Pancreas (tissue), 10 donors: ENCODE results near the gene P4HA1. TPM values are rescaled to one million over a fixed set of nuclear protein-coding genes. Genes with fewer than 3 reads are reported as not detected.

Experiments
- ATAC-seq, 4 donors: fragments of 200-7000 bp; cut with Tn5 transposase; one replicate each; pipeline versions ENCODE4 v1.8.0 to v1.9.1; 2020; ENCODE audit warnings: mild to moderate bottlenecking in 4 of 4, moderate library complexity in 4 of 4
- DNase-seq, 6 donors: peaks; one replicate each; pipeline ENCODE4 v3.0.0-alpha.2; 2020
- FAIRE-seq: peaks from 2 replicates; lab custom pipeline; 2012; peaks lifted over from hg19 to GRCh38; lab: Jason Lieb, UNC
- H3K27ac ChIP-seq, 4 donors: fragments of 200-600 bp; sonication (generic); 1 replicate in 3 of 4; 2 replicates in 1 of 4; pipeline versions ENCODE4 v1.5.0 to v1.8.0; 2020
- H3K27me3 ChIP-seq, 4 donors: fragments of 200-600 bp; one replicate each; pipeline ENCODE4 v1.8.0; 2021
- H3K36me3 ChIP-seq, 3 donors: fragments of 200-600 bp; sonication (generic) in 1 of 3; one replicate each; pipeline versions ENCODE4 v1.5.0 to v1.8.0; 2020 to 2021
- H3K4me1 ChIP-seq, 3 donors: fragments of 200-600 bp; one replicate each; pipeline ENCODE4 v1.8.0; 2021
- H3K4me3 ChIP-seq, 4 donors: fragments of 200-600 bp; sonication (generic) in 2 of 4; one replicate each; pipeline versions ENCODE4 v1.5.0 to v1.8.0; 2020 to 2021
- H3K9me3 ChIP-seq, 4 donors: fragments of 200-600 bp; one replicate each; pipeline ENCODE4 v1.8.0; 2021
- WGBS, 2 donors: extraction: QIAGEN DNeasy Blood & Tissue Kit; methylation state at CpG; one replicate each; pipeline ENCODE4 v1.1.7; 2013; 5-methylcytosine and 5-hydroxymethylcytosine counted together
- intact Hi-C, 3 donors: fragments of 100-400 bp; cut with DNase I; formaldehyde crosslinking; loops; one replicate each; pipeline versions ENCODE4 v1.11.1 to v1.14.2; 2022
- polyA plus RNA-seq, 2 donors: library from polyadenylated mRNA; stranded (reverse); fragments of 200-250 nt; gene quantifications; one replicate each; pipeline ENCODE4 v1.2.3, GENCODE V29; 2013
- total RNA-seq, 6 donors: library from RNA; stranded (reverse); fragmentation: NEBNext Ultra II Directional in 4 of 6; extraction: Animal tissue kit (Norgen Biotek cat#: 25700) in 4 of 6; gene quantifications; one replicate each; pipeline versions ENCODE4 v1.2.1 to v1.2.4, GENCODE V29; 2021 to 2023
- TF ChIP-seq, protein P1 (sequence below), 4 donors: fragments of 200-600 bp; sonication (generic) in 3 of 4; IDR thresholded peaks; one replicate each; pipeline versions ENCODE4 v1.5.0 to v1.8.0; 2021; ENCODE audit warnings: antibody characterized with exemption in 4 of 4
- donor health status: healthy with polysubstance abuse.
- donor health status: DM: no; HTN: no; CAD: no; lungs with moderate emphysema.
- donor health status: DM: no; HTN: no; CAD: no.
- donor health status: control.
- donor health status: control.
- donor health status: Bipolar disorder and iron deficiency.
- donor health status: DM: yes; HTN: yes; CAD: no.
- donor health status: DM: no; HTN: no; CAD: no.
- donor health status: DM: no; HTN: no; CAD: no.
- donor health status: DM: yes; HTN: yes; CAD: no.

Gene P4HA1
- total and polyA plus RNA-seq, 8 donors = 3.8 to 26.1 (median 9.3) TPM

GRCh38 chr10:73106301-73106700, 9.6 kb upstream of the P4HA1 start:
- intact Hi-C loops = no loop called here
- no peaks in the 10 kb centered on the region for H3K36me3 ChIP-seq
- TF ChIP-seq, protein P1, sequence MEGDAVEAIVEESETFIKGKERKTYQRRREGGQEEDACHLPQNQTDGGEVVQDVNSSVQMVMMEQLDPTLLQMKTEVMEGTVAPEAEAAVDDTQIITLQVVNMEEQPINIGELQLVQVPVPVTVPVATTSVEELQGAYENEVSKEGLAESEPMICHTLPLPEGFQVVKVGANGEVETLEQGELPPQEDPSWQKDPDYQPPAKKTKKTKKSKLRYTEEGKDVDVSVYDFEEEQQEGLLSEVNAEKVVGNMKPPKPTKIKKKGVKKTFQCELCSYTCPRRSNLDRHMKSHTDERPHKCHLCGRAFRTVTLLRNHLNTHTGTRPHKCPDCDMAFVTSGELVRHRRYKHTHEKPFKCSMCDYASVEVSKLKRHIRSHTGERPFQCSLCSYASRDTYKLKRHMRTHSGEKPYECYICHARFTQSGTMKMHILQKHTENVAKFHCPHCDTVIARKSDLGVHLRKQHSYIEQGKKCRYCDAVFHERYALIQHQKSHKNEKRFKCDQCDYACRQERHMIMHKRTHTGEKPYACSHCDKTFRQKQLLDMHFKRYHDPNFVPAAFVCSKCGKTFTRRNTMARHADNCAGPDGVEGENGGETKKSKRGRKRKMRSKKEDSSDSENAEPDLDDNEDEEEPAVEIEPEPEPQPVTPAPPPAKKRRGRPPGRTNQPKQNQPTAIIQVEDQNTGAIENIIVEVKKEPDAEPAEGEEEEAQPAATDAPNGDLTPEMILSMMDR (IDR thresholded peaks at IDR 0.05) = no peak
- H3K4me3 ChIP-seq = no peak overlapping the region
- no peaks in the 10 kb centered on the region for H3K27me3 ChIP-seq
- FAIRE-seq (no peak), ATAC-seq (no peak), DNase-seq (no peak)
- 94 to 97% methylated on average over 3 of the region's 3 CpGs for WGBS, 2 donors
- no peaks in the 10 kb centered on the region for H3K4me1 ChIP-seq
- no peak overlapping the region for H3K27ac ChIP-seq
- H3K9me3 ChIP-seq = no peaks in the 10 kb centered on the region

GRCh38 chr10:73099141-73099540, 2.5 kb upstream of the P4HA1 start:
- WGBS, 2 donors = 80 to 100% methylated on average over 1 of the region's 1 CpG
- Histone ChIP-seq H3K4me3 (no peak overlapping the region), H3K4me1 (peaks cover 0 to 7% (median 5%) of the 10 kb centered on the region in 3 donors), H3K9me3 (no peaks in the 10 kb centered on the region), H3K27me3 (no peaks in the 10 kb centered on the region), H3K27ac (no peak overlapping the region), H3K36me3 (no peaks in the 10 kb centered on the region)
- no peak for DNase-seq
- no peak for ATAC-seq
- intact Hi-C loops = no loop called here
- TF ChIP-seq, protein P1 (IDR thresholded peaks at IDR 0.05) = no peak
- FAIRE-seq = no peak

DNA sequence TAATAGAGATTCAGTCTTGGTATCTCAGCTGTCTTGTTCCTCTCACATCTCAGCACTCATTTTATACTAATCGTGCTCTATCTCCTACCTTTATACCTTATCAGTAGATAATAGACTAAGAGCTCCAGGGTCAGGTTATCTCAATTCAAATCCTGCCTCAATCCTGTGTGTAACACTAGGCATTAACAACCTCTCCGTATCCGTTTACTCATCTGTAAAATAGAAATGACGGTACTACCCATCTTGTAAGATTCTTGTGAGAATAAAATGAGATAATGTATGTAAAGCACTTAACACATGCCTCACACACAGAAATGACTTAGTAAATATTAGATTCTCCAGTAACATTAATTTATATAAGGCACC, 622 bp upstream of the P4HA1 start:
- no peak for FAIRE-seq
- peaks cover 0 to 11% (median 5%) of the 10 kb centered on the region in 3 donors for H3K4me1 ChIP-seq
- peak overlapping the region in 3 of 4 donors; percentile 62 to 80 (median 73) for H3K4me3 ChIP-seq
- TF ChIP-seq, protein P1 (IDR thresholded peaks at IDR 0.05) = no peak
- H3K27me3 ChIP-seq = no peaks in the 10 kb centered on the region
- no peak for ATAC-seq
- 21 to 28% methylated on average over 4 of the region's 4 CpGs for WGBS, 2 donors
- DNase-seq = no peak
- H3K27ac ChIP-seq = peak overlapping the region; percentile 66 to 99 (median 88)
- no peaks in the 10 kb centered on the region for H3K9me3 ChIP-seq
- H3K36me3 ChIP-seq = no peaks in the 10 kb centered on the region
- intact Hi-C loops = no loop called here

DNA sequence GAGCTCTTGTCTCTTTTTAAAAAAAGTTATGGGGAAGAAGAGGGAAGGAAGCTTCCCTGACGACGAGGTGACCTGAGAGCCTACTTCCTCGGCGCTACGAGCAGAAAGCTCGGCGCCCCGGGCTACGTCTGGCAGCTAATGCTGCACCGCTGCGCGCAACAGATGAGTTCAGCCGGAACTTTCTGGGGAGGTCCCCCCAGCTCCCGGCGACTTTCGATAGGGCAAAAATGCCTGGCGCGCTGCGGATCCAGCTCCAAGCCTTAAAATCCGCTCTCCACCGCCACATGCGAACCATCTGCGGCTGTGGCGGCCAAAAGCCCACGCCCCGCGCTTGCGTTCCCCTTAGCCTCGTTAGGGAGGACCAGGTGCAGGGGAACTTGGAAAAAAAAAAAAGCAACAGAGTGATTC, 621 bp downstream of the P4HA1 start:
- peak overlapping the region; percentile 42 to 80 (median 68) for H3K4me3 ChIP-seq
- H3K27ac ChIP-seq = peak overlapping the region; percentile 66 to 99 (median 88)
- DNase-seq = peak; percentile 50 to 86 (median 68)
- TF ChIP-seq, protein P1 (IDR thresholded peaks at IDR 0.05) = no peak
- intact Hi-C loops = no loop called here
- 0% methylated on average over 29 of the region's 29 CpGs for WGBS, 2 donors
- H3K9me3 ChIP-seq = no peaks in the 10 kb centered on the region
- no peak for FAIRE-seq
- peak; percentile 44 to 72 (median 62) for ATAC-seq
- H3K27me3 ChIP-seq = no peaks in the 10 kb centered on the region
- peaks cover 0 to 22% (median 8%) of the 10 kb centered on the region in 3 donors for H3K4me1 ChIP-seq
- H3K36me3 ChIP-seq = no peaks in the 10 kb centered on the region

DNA sequence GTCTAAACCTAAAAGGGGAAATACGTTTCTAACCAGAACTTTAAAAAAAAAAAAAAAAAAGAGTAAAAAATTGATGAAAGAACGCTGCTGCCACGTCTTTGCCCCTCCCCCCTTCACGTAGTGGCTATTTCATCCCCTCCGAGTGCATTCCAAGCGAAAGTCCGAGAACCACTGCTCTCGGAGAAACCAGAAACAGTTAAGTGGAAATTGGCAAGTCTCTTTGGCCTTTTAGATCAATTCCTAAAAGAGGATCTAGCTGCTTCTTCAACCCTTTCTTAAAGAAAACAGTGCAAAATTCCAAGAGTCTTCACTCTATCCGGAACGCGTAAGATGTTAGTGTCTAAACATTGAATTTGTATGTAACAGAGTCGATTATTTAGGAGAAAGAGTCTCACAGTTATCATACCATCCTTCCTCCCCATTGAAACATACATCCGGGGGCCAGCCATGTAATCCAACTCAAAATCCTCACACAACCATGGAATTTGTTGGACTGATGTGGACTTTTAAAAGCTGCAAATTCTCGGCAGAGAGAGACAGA, 1.1 kb downstream of the P4HA1 start:
- Histone ChIP-seq H3K36me3 (no peaks in the 10 kb centered on the region), H3K4me1 (peaks cover 0 to 22% (median 8%) of the 10 kb centered on the region in 3 donors), H3K9me3 (no peaks in the 10 kb centered on the region), H3K4me3 (peak overlapping the region; percentile 42 to 80 (median 68)), H3K27me3 (no peaks in the 10 kb centered on the region), H3K27ac (peak overlapping the region; percentile 66 to 99 (median 88))
- intact Hi-C loops = no loop called here
- peak in 2 of 6 donors; percentile 33 to 66 for DNase-seq
- TF ChIP-seq, protein P1 (IDR thresholded peaks at IDR 0.05) = no peak
- 0 to 1% methylated on average over 14 of the region's 14 CpGs for WGBS, 2 donors
- ATAC-seq = peak in 3 of 4 donors; percentile 0 to 29 (median 4)
- FAIRE-seq = no peak
